Activated CD8-positive, alpha-beta T cell treated with anti-CD3 and anti-CD28 coated beads for 36 hours (primary cell): ENCODE measurements around the gene TGFBR2. TPM values are rescaled to one million over a fixed set of nuclear protein-coding genes. Genes with fewer than 3 reads are reported as not detected.

Source experiments
- ATAC-seq: fragments of 200-7000 bp; cut with Tn5 transposase; one replicate; pipeline ENCODE4 v1.10.0; 2021; ENCODE audit warnings: mild to moderate bottlenecking, moderate library complexity
- CTCF ChIA-PET: fragments of 350-600 bp; sonication (Branson Sonifier 250); formaldehyde crosslinking; loops from one replicate; lab custom pipeline; 2021; ENCODE audit warnings: antibody characterized with exemption; lab: Charles Lee
- POLR2A ChIA-PET: fragments of 350-600 bp; sonication (Branson Sonifier 250); formaldehyde crosslinking; loops from one replicate; lab custom pipeline; 2021; ENCODE audit warnings: antibody characterized with exemption; lab: Charles Lee
- DNase-seq: peaks from one replicate; pipeline ENCODE4 v3.0.0-alpha.2; 2020
- H3K27ac Mint-ChIP-seq: one replicate; pipeline ENCODE4 v1.8.0; 2021; ENCODE audit warnings: mild to moderate bottlenecking, mixed read lengths
- H3K27me3 Mint-ChIP-seq: one replicate; pipeline ENCODE4 v1.8.0; 2021; ENCODE audit warnings: mixed read lengths
- H3K36me3 Mint-ChIP-seq: one replicate; pipeline ENCODE4 v1.8.0; 2021; ENCODE audit warnings: low read depth, mixed read lengths
- H3K4me1 Mint-ChIP-seq: one replicate; pipeline ENCODE4 v1.8.0; 2021; ENCODE audit warnings: low read depth, mixed read lengths
- H3K4me3 Mint-ChIP-seq: one replicate; pipeline ENCODE4 v1.8.0; 2021; ENCODE audit warnings: mild to moderate bottlenecking, moderate library complexity, mixed read lengths
- H3K9me3 Mint-ChIP-seq: one replicate; pipeline ENCODE4 v1.8.0; 2021; ENCODE audit warnings: mixed read lengths
- CTCF ChIP-seq: fragments of 200-600 bp; IDR thresholded peaks from one replicate; pipeline ENCODE4 v1.8.0; 2022; ENCODE audit warnings: antibody characterized with exemption, mild to moderate bottlenecking
- intact Hi-C: fragments of 100-400 bp; cut with micrococcal nuclease; formaldehyde crosslinking; loops from one replicate; pipeline ENCODE4 v1.10.0; 2022
- total RNA-seq, 2 experiments: library from RNA; stranded (reverse); gene quantifications; one replicate each; pipeline ENCODE4 v1.2.3, GENCODE V29; 2021

Gene TGFBR2
- 10 to 100 TPM; 49.1 to 50.0 TPM for total RNA-seq

GRCh38 chr3:30606301-30607031, at the start of gene TGFBR2:
TGFBR2 (plus strand) TSS chr3:30606601; CDS start chr3:30606884, 283 bp downstream.
- no peaks in the 10 kb centered on the region for H3K9me3 Mint-ChIP-seq
- peaks cover 38% of the 10 kb centered on the region for H3K36me3 Mint-ChIP-seq
- CTCF ChIA-PET, result interaction anchor here (0.6 to 3.8 kb wide), 12 partner anchors 10 to 286 kb away, joined by 3 to 16 read pairs (median 4); no protein-coding TSS in a partner anchor
- ATAC-seq, result peak; percentile 75
- intact Hi-C loops, result loop anchor here (5.0 to 10.0 kb wide), 2 partner anchors 36 to 102 kb away; no protein-coding TSS in a partner anchor
- peaks cover 46% of the 10 kb centered on the region for H3K4me1 Mint-ChIP-seq
- no peak for TF ChIP-seq CTCF
- H3K27me3 Mint-ChIP-seq, result no peaks in the 10 kb centered on the region
- peak within 1 kb of the TSS; percentile 88 for H3K4me3 Mint-ChIP-seq
- DNase-seq, result peak; percentile 96
- POLR2A ChIA-PET, result interaction anchor here (0.7 to 4.1 kb wide), 20 partner anchors 8 to 252 kb away, joined by 3 to 107 read pairs (median 6); no protein-coding TSS in a partner anchor
- H3K27ac Mint-ChIP-seq, result peak within 1 kb of the TSS; percentile 98

- H3K36me3 Mint-ChIP-seq, result no peaks in the 10 kb centered on the region
- peaks cover 6% of the 10 kb centered on the region for H3K4me1 Mint-ChIP-seq
- no peaks in the 10 kb centered on the region for H3K9me3 Mint-ChIP-seq
- no peak overlapping the region for H3K27ac Mint-ChIP-seq
- DNase-seq (no peak), ATAC-seq (no peak)
- no peak overlapping the region for H3K4me3 Mint-ChIP-seq
- ChIA-PET POLR2A (no interaction called here), CTCF (interaction anchor here (1.0 kb wide), 1 partner anchor 9 kb away, joined by 3 read pairs; no protein-coding TSS in a partner anchor)
- TF ChIP-seq CTCF, result no peak
- no peaks in the 10 kb centered on the region for H3K27me3 Mint-ChIP-seq
- intact Hi-C loops, result no loop called here
These were observed 48.6 kb upstream of the TGFBR2 start for GRCh38 chr3:30557746-30558303.

GRCh38 chr3:30563956-30564355, 42.4 kb upstream of the TGFBR2 start:
- intact Hi-C loops, result no loop called here
- ChIA-PET POLR2A (no interaction called here), CTCF (no interaction called here)
- H3K4me3 Mint-ChIP-seq, result no peak overlapping the region
- H3K36me3 Mint-ChIP-seq, result no peaks in the 10 kb centered on the region
- no peak for ATAC-seq
- no peaks in the 10 kb centered on the region for H3K4me1 Mint-ChIP-seq
- DNase-seq, result no peak
- no peak for TF ChIP-seq CTCF
- no peak overlapping the region for H3K27ac Mint-ChIP-seq
- H3K9me3 Mint-ChIP-seq, result no peaks in the 10 kb centered on the region
- no peaks in the 10 kb centered on the region for H3K27me3 Mint-ChIP-seq

- DNase-seq, result no peak
- ATAC-seq, result no peak
- H3K9me3 Mint-ChIP-seq, result peaks cover 4% of the 10 kb centered on the region
- no peaks in the 10 kb centered on the region for H3K36me3 Mint-ChIP-seq
- POLR2A ChIA-PET, result no interaction called here
- no peak overlapping the region for H3K27ac Mint-ChIP-seq
- no peak for TF ChIP-seq CTCF
- H3K4me3 Mint-ChIP-seq, result no peak overlapping the region
- no peaks in the 10 kb centered on the region for H3K27me3 Mint-ChIP-seq
- H3K4me1 Mint-ChIP-seq, result no peaks in the 10 kb centered on the region
- intact Hi-C loops, result no loop called here
- CTCF ChIA-PET, result interaction anchor here (0.9 to 1.2 kb wide), 2 partner anchors 16 to 20 kb away, joined by 3 read pairs; no protein-coding TSS in a partner anchor
These were observed 39.2 kb upstream of the TGFBR2 start for GRCh38 chr3:30567139-30567753.
